Measurements from ENCODE around the gene AURKA. TPM values are rescaled to one million over a fixed set of nuclear protein-coding genes. Genes with fewer than 3 reads are reported as not detected.

The AURKA gene
- total and polyA plus RNA-seq, 2 of the 8 experiments (the other 6 are each of a cell fraction or from before 2014, with no cell fraction given): 45.8 to 84.8 TPM

DNA sequence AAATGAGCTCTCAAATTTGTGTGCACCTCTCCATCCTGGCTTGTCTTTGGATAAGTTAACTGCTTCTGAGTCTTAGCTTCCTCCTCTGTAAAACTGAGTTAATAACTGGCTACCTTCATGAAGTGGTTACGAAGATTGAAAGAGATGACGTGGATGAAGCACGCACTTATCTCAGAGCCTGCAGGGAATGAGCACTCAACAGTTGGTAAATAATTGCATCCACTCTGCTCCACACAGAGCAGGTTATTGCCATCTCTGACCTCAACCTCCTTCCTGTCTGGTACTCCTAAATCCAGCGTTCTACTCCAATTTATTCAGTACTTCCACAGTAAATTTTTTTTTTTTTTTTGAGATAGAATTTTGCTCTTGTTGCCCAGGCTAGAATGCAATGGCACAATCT lies 6.9 kb downstream of the AURKA start:
- H3K36me3 ChIP-seq (ENCODE audit: control insufficient read depth in 2 of 4, insufficient read depth in 4 of 4, low read length in 3 of 4): peaks cover 18 to 76% (median 62%) of the 10 kb centered on the region in 4 experiments
- 97% methylated on average over 4 of the region's 4 CpGs; no CpG with 5 or more reads in 1 of the 2 experiments for WGBS, 2 experiments (ENCODE audit: extremely low coverage in 1 of 2, insufficient coverage in 1 of 2, insufficient read length in 1 of 2, insufficient replicate concordance in 2 of 2, low coverage in 1 of 2, low lambda C conversion rate in 2 of 2, missing lambda C conversion rate in 1 of 2)
- TF ChIP-seq NRF1 (IDR thresholded peaks at IDR 0.05; ENCODE audit: low read depth, low read length) (no peak), HDAC6 (IDR thresholded peaks at IDR 0.05; ENCODE audit: low read depth, low read length) (no peak), SIRT6 (IDR thresholded peaks at IDR 0.05; ENCODE audit: low read length) (no peak), EGR1 (IDR thresholded peaks at IDR 0.05; ENCODE audit: borderline replicate concordance, low read depth, low read length) (no peak), BCL11A (IDR thresholded peaks at IDR 0.05; ENCODE audit: low read depth in 2 of 2, low read length in 2 of 2) (no peak)
- TF ChIP-seq, protein P1, sequence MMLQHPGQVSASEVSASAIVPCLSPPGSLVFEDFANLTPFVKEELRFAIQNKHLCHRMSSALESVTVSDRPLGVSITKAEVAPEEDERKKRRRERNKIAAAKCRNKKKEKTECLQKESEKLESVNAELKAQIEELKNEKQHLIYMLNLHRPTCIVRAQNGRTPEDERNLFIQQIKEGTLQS (IDR thresholded peaks at IDR 0.05; ENCODE audit: insufficient read depth, low read depth, low read length): no peak
- TF ChIP-seq, protein P2, sequence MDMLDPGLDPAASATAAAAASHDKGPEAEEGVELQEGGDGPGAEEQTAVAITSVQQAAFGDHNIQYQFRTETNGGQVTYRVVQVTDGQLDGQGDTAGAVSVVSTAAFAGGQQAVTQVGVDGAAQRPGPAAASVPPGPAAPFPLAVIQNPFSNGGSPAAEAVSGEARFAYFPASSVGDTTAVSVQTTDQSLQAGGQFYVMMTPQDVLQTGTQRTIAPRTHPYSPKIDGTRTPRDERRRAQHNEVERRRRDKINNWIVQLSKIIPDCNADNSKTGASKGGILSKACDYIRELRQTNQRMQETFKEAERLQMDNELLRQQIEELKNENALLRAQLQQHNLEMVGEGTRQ (IDR thresholded peaks at IDR 0.05; ENCODE audit: low read length): no peak

More for the DNA sequence above, 6.9 kb downstream of the AURKA start:
- ChIA-PET CTCF (ENCODE audit: partially characterized antibody) (no interaction called here), POLR2A (ENCODE audit: partially characterized antibody) (interaction anchor here (0.7 to 2.5 kb wide), 4 partner anchors 10 to 26 kb away, joined by 3 to 11 read pairs (median 4); partner anchors contain the start of gene FAM210B)
- no peak overlapping the region for H2BK12ac ChIP-seq (ENCODE audit: low read depth, low read length)
- H3K9ac ChIP-seq (replicated peaks in 1 of 4; ENCODE audit: extremely low read depth in 1 of 4, low read depth in 3 of 4, low read length in 3 of 4): no peak overlapping the region
- no peak overlapping the region for H3K4ac ChIP-seq (replicated peaks; ENCODE audit: insufficient read length, low read depth, low read length)
- H3K79me1 ChIP-seq (ENCODE audit: low read depth, low read length): peaks cover 10% of the 10 kb centered on the region; the same call in 1 of the 2 replicates
- no peaks in the 10 kb centered on the region for H3K27me3 ChIP-seq (replicated peaks in 1 of 4; ENCODE audit: control insufficient read depth in 3 of 4, extremely low read depth in 1 of 4, insufficient read depth in 3 of 4, low read length in 3 of 4)
- no peak overlapping the region for H2BK5ac ChIP-seq (ENCODE audit: low read depth, low read length)
- H3K4me1 ChIP-seq (replicated peaks in 1 of 4; ENCODE audit: control insufficient read depth in 3 of 4, insufficient read depth in 4 of 4, low read length in 3 of 4): no peaks in the 10 kb centered on the region; a peak in 1 of 7 replicates
- no peak overlapping the region for H3K4me3 ChIP-seq (ENCODE audit: extremely low read depth in 1 of 4, insufficient read depth in 2 of 4, low read depth in 3 of 4, low read length in 4 of 4)
- peaks cover 8 to 70% of the 10 kb centered on the region in 2 experiments for H3K79me2 ChIP-seq (ENCODE audit: control insufficient read depth in 1 of 2, insufficient read depth in 2 of 2, low read length in 2 of 2)
- no peak overlapping the region for H4K5ac ChIP-seq (ENCODE audit: insufficient read length, low read depth, low read length)
- H2BK20ac ChIP-seq (ENCODE audit: low read length): no peak overlapping the region
- no peak overlapping the region for H4K91ac ChIP-seq (replicated peaks; ENCODE audit: insufficient read length, low read length)
- no peak overlapping the region for H3K4me2 ChIP-seq (ENCODE audit: insufficient read depth in 1 of 2, low read depth in 2 of 2, low read length in 2 of 2)
- H3K18ac ChIP-seq (ENCODE audit: extremely low read depth, low read length): no peak overlapping the region
- H3K23ac ChIP-seq (ENCODE audit: insufficient read length): no peak overlapping the region
- DNase-seq (ENCODE audit: low read depth in 1 of 2, low spot score in 2 of 2): no peak
- H2AFZ ChIP-seq (ENCODE audit: low read length): no peak overlapping the region
- H2BK15ac ChIP-seq (ENCODE audit: low read length): no peak overlapping the region
- no peak overlapping the region for H2BK120ac ChIP-seq (replicated peaks; ENCODE audit: low read depth, low read length)
- FAIRE-seq: no peak
- H4K8ac ChIP-seq (ENCODE audit: extremely low read depth, insufficient read depth, low read length): no peak overlapping the region
- peaks cover 5 to 18% of the 10 kb centered on the region in 2 experiments for H4K20me1 ChIP-seq (replicated peaks in 1 of 2; ENCODE audit: control insufficient read depth in 1 of 2, insufficient read depth in 2 of 2, low read length in 2 of 2)
- H3K27ac ChIP-seq (ENCODE audit: low read depth, low read length): no peak overlapping the region
- no peak overlapping the region for H3K14ac ChIP-seq (ENCODE audit: insufficient read length)
- no peaks in the 10 kb centered on the region for H3K9me3 ChIP-seq (ENCODE audit: insufficient read depth in 2 of 2, low read depth in 1 of 2, low read length in 1 of 2)
- H2AK5ac ChIP-seq (ENCODE audit: low read depth, low read length): no peak overlapping the region
- no peaks in the 10 kb centered on the region for H3K23me2 ChIP-seq (ENCODE audit: low read depth, low read length)
- H3K56ac ChIP-seq (replicated peaks; ENCODE audit: insufficient read length, low read depth, low read length): no peak overlapping the region

All from H1 (cell line).